SK-N-SH (cell line): ENCODE data around the gene TTC21B. TPM values are rescaled to one million over a fixed set of nuclear protein-coding genes. Genes with fewer than 3 reads are reported as not detected.

Source experiments
- CTCF ChIA-PET: fragments of 300-600, 350-600 bp; formaldehyde crosslinking; extraction: SDS; loops from one replicate; lab custom pipeline; 2021; lab: Yijun Ruan, JAX
- POLR2A ChIA-PET: fragments of 350-600 bp; sonication (Branson Sonifier 250); formaldehyde crosslinking; extraction: SDS; loops from one replicate; lab custom pipeline; 2020; ENCODE audit warnings: antibody characterized with exemption, inconsistent platforms; lab: Yijun Ruan, JAX
- DNase-seq: peaks from one replicate; pipeline ENCODE4 v3.0.0; 2012
- H2AFZ ChIP-seq: fragments of 200-600 bp; sonication (generic); 2 replicates; pipeline ENCODE4 v1.8.1; 2016; ENCODE audit warnings: antibody characterized with exemption, mild to moderate bottlenecking, low read depth
- H3F3A ChIP-seq: fragments of 200-600 bp; sonication (generic); replicated peaks from 2 replicates; pipeline ENCODE3; 2016; ENCODE audit warnings: antibody characterized with exemption, mild to moderate bottlenecking; ENCODE audit not compliant: insufficient read depth
- H3K27ac ChIP-seq, 2 experiments: fragments of 200-500 bp in 1 of 2; fragments of 200-600 bp in 1 of 2; sonication (Bioruptor generic) in 1 of 2; sonication (generic), shearing (Covaris generic) in 1 of 2; 2 replicates each; pipeline versions ENCODE4 v1.5.1 to v1.6.1; 2014 to 2016; ENCODE audit warnings: low read depth in 2 of 2, inconsistent platforms in 1 of 2, low read length in 1 of 2, mild to moderate bottlenecking in 1 of 2, mixed read lengths in 1 of 2
- H3K27me3 ChIP-seq: fragments of 200-600 bp; sonication (generic), shearing (Covaris generic); 2 replicates; pipeline ENCODE4 v1.6.1; 2016; ENCODE audit warnings: mixed run types; ENCODE audit not compliant: insufficient read depth
- H3K36me3 ChIP-seq, 2 experiments: fragments of 200-500 bp in 1 of 2; fragments of 200-600 bp in 1 of 2; sonication (Bioruptor generic) in 1 of 2; sonication (generic) in 1 of 2; replicated peaks in 1 of 2; 2 replicates each; pipeline versions ENCODE3 to v1.5.1; 2014 to 2016; ENCODE audit warnings: low read length in 1 of 2, mild to moderate bottlenecking in 1 of 2; ENCODE audit not compliant: insufficient read depth in 2 of 2, control insufficient read depth in 1 of 2
- H3K4me1 ChIP-seq, 2 experiments: fragments of 200-500 bp in 1 of 2; fragments of 200-600 bp in 1 of 2; sonication (Bioruptor generic) in 1 of 2; sonication (generic), shearing (Covaris generic) in 1 of 2; 2 replicates each; pipeline versions ENCODE4 v1.5.1 to v1.6.1; 2014 to 2016; ENCODE audit warnings: low read depth in 1 of 2, low read length in 1 of 2, mixed run types in 1 of 2; ENCODE audit not compliant: insufficient read depth in 2 of 2, control insufficient read depth in 1 of 2
- H3K4me2 ChIP-seq: fragments of 200-600 bp; sonication (generic), shearing (Covaris generic); 2 replicates; pipeline ENCODE4 v1.6.1; 2017; ENCODE audit warnings: mixed run types
- H3K4me3 ChIP-seq, 2 experiments: fragments of 200-500 bp in 1 of 2; fragments of 200-600 bp in 1 of 2; sonication (Bioruptor generic) in 1 of 2; sonication (generic), shearing (Covaris generic) in 1 of 2; 2 replicates each; pipeline versions ENCODE4 v1.5.1 to v1.8.1; 2014 to 2016; ENCODE audit warnings: low read depth in 2 of 2, inconsistent platforms in 1 of 2, low read length in 1 of 2, mild to moderate bottlenecking in 1 of 2, mixed read lengths in 1 of 2, moderate library complexity in 1 of 2
- H3K79me2 ChIP-seq: fragments of 200-600 bp; sonication (generic); 2 replicates; pipeline ENCODE4 v1.8.1; 2017; ENCODE audit warnings: mild to moderate bottlenecking; ENCODE audit not compliant: insufficient read depth
- H3K9ac ChIP-seq: fragments of 200-600 bp; sonication (generic); 2 replicates; pipeline ENCODE4 v1.6.1; 2017; ENCODE audit warnings: mixed run types
- H3K9me2 ChIP-seq: fragments of 200-600 bp; sonication (generic); 2 replicates; pipeline ENCODE4 v1.6.1; 2017; ENCODE audit warnings: mixed run types
- H3K9me3 ChIP-seq: fragments of 200-600 bp; sonication (generic); 2 replicates; pipeline ENCODE4 v1.6.1; 2017; ENCODE audit warnings: mixed run types, mild to moderate bottlenecking, moderate library complexity
- H4K20me1 ChIP-seq: fragments of 200-600 bp; sonication (generic); 2 replicates; pipeline ENCODE4 v1.6.1; 2017; ENCODE audit warnings: mild to moderate bottlenecking, mixed run types; ENCODE audit not compliant: insufficient read depth
- EP300 ChIP-seq, 2 experiments: IDR thresholded peaks; 2 replicates each; pipeline versions ENCODE4 v1.4.0 to v1.6.1; 2012; ENCODE audit warnings: borderline replicate concordance in 1 of 2, low read depth in 1 of 2, low read length in 1 of 2
- FOXJ3 ChIP-seq: sonication (generic); formaldehyde crosslinking; IDR thresholded peaks from 2 replicates; pipeline ENCODE4 v1.5.1; 2020; ENCODE audit warnings: mild to moderate bottlenecking, missing genetic modification reagents
- FOXM1 ChIP-seq: IDR thresholded peaks from 2 replicates; pipeline ENCODE4 v1.4.0; 2012; ENCODE audit warnings: low read depth, mild to moderate bottlenecking
- MEF2A ChIP-seq: IDR thresholded peaks from 2 replicates; pipeline ENCODE4 v1.4.0; 2012; ENCODE audit warnings: low read depth, borderline replicate concordance
- SMC3 ChIP-seq: IDR thresholded peaks from 2 replicates; pipeline ENCODE4 v1.6.1; 2012; ENCODE audit warnings: low read depth, low read length, improper control_type of control experiment
- TEAD4 ChIP-seq: IDR thresholded peaks from 2 replicates; pipeline ENCODE4 v1.4.0; 2012; ENCODE audit warnings: mild to moderate bottlenecking, borderline replicate concordance; ENCODE audit not compliant: insufficient read depth
- YY1 ChIP-seq: IDR thresholded peaks from 2 replicates; pipeline ENCODE4 v1.4.0; 2012; ENCODE audit warnings: low read depth, mild to moderate bottlenecking
- WGBS: methylation state at CpG from one replicate; pipeline ENCODE4 v1.1.6; 2017; ENCODE audit warnings: low lambda C conversion rate; 5-methylcytosine and 5-hydroxymethylcytosine counted together
- polyA plus RNA-seq, 3 experiments: library from polyadenylated mRNA; depleted of rRNA; stranded (reverse); fragments of >200 nt; gene quantifications; 2 replicates each; pipeline ENCODE4 v1.2.3, GENCODE V29; 2012

TTC21B gene
- polyA plus RNA-seq, 1 of the 3 experiments (the other 2 are of a cell fraction): 10.1 TPM

DNA sequence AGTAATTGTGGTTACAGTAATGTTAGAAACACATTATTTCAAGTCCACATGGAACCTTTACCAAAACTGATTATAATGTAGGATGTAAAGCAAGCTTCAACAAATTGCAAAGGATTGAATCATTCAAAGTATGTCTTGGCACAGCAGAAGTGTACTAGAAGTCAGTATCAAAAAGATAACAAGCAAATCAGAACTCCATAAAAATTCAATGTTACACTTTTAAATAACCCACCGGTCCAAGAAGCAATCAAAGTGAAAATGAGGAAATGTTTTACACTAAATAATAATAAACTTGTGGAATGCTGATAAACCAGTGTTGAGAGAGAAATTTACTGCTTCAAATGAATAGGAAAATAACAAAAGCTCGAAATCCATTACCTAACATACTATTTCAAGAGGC, 47.7 kb downstream of the TTC21B start:
- Histone ChIP-seq H3K4me2 (no peak overlapping the region), H3K27me3 (no peaks in the 10 kb centered on the region), H3K4me3 (no peak overlapping the region), H3K4me1 (peaks cover 0 to 2% of the 10 kb centered on the region in 2 experiments; a peak in 2 of 4 replicates), H3K9me3 (no peaks in the 10 kb centered on the region), H3F3A (peaks cover 22% of the 10 kb centered on the region), H4K20me1 (no peaks in the 10 kb centered on the region), H2AFZ (no peak overlapping the region), H3K79me2 (no peaks in the 10 kb centered on the region), H3K27ac (no peak overlapping the region), H3K9ac (no peak overlapping the region), H3K9me2 (no peaks in the 10 kb centered on the region; the same call in 1 of the 2 replicates), H3K36me3 (peaks cover 48 to 62% of the 10 kb centered on the region in 2 experiments)
- TF ChIP-seq MEF2A (no peak), FOXJ3 (no peak), SMC3 (no peak), TEAD4 (no peak), YY1 (no peak)
- WGBS: 98% methylated on average over 2 of the region's 2 CpGs
- ChIA-PET CTCF (no interaction called here), POLR2A (no interaction called here)
- no peak for DNase-seq

DNA sequence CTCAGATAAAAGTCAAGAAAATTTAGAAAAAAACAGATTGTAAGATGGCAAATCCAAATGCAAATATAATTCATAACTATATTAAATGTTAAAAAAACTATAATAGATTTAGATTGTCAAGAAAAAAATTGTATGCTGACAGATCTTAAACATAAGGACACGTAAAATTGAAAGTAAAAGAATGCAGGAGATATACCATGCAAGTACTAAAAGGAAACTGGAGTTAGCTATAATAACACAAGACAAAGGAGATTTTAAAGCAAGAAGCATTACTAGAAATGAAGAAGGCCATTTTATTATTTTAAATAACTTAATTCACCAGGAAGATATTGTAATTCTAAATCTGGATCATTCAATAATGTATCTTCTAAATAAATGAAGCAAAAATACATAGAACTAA, 48.3 kb downstream of the TTC21B start:
- H3K9me2 ChIP-seq: no peaks in the 10 kb centered on the region; the same call in 1 of the 2 replicates
- H3K27me3 ChIP-seq: no peaks in the 10 kb centered on the region
- ChIA-PET CTCF (interaction anchor here (0.9 kb wide), 1 partner anchor 26 kb away, joined by 3 read pairs; no protein-coding TSS in a partner anchor), POLR2A (no interaction called here)
- H2AFZ ChIP-seq: no peak overlapping the region; the same call in 1 of the 2 replicates
- no peak overlapping the region for H3K4me3 ChIP-seq
- no peak overlapping the region for H3K9ac ChIP-seq
- 93% methylated on average over 1 of the region's 1 CpG for WGBS
- no peaks in the 10 kb centered on the region for H3K9me3 ChIP-seq
- no peak overlapping the region for H3K4me2 ChIP-seq
- H3K27ac ChIP-seq: no peak overlapping the region
- peaks cover 17% of the 10 kb centered on the region for H3F3A ChIP-seq
- no peaks in the 10 kb centered on the region for H3K79me2 ChIP-seq
- H3K36me3 ChIP-seq: peaks cover 48 to 65% of the 10 kb centered on the region in 2 experiments
- no peak for DNase-seq
- no peak for TF ChIP-seq EP300 (IDR thresholded peaks at IDR 0.05; ENCODE audit: borderline replicate concordance in 1 of 2, low read depth in 1 of 2, low read length in 1 of 2)
- no peak for TF ChIP-seq FOXM1
- H4K20me1 ChIP-seq: no peaks in the 10 kb centered on the region
- H3K4me1 ChIP-seq: peaks cover 0 to 2% of the 10 kb centered on the region in 2 experiments; a peak in 2 of 4 replicates

DNA sequence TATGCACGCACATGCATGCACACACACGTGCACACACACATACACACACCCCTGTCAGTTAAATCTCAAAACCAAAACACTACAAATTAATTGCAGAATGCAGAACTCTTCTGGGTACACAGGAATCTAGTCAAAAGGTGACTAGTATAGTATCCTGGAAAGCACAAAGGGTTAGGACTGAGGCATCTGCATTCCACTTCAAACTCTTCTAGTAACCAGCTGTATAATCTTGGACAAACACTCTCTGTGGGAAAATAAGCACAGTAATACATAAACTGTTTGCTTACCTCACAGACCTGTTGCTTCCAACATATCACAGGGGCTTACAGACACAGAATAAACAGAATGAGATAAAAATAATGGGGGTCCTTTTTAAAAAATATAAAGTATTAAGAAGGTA, 49.1 kb downstream of the TTC21B start:
- H3F3A ChIP-seq: peaks cover 14% of the 10 kb centered on the region
- no peaks in the 10 kb centered on the region for H4K20me1 ChIP-seq
- no peak overlapping the region for H3K27ac ChIP-seq
- WGBS: 97% methylated on average over 2 of the region's 2 CpGs
- H3K27me3 ChIP-seq: no peaks in the 10 kb centered on the region
- no peak overlapping the region for H2AFZ ChIP-seq
- DNase-seq: no peak
- H3K4me3 ChIP-seq: no peak overlapping the region
- H3K4me1 ChIP-seq: peaks cover 0 to 2% of the 10 kb centered on the region in 2 experiments; a peak in 2 of 4 replicates
- CTCF ChIA-PET: interaction anchor here (0.9 to 1.4 kb wide), 4 partner anchors 9 to 31 kb away, joined by 3 to 4 read pairs (median 4); no protein-coding TSS in a partner anchor
- H3K9ac ChIP-seq: no peak overlapping the region
- H3K79me2 ChIP-seq: no peaks in the 10 kb centered on the region
- H3K36me3 ChIP-seq: peaks cover 54 to 72% of the 10 kb centered on the region in 2 experiments
- no peak for TF ChIP-seq SMC3
- POLR2A ChIA-PET: interaction anchor here (0.7 kb wide), 1 partner anchor 433 kb away, joined by 3 read pairs; no protein-coding TSS in a partner anchor
- H3K9me3 ChIP-seq: no peaks in the 10 kb centered on the region
- no peaks in the 10 kb centered on the region; the same call in 1 of the 2 replicates for H3K9me2 ChIP-seq
- H3K4me2 ChIP-seq: no peak overlapping the region
